ENCODE measurements around the gene TM7SF2. TPM values are rescaled to one million over a fixed set of nuclear protein-coding genes. Genes with fewer than 3 reads are reported as not detected.

The TM7SF2 gene
- total RNA-seq, 1 experiment from 2014 or later, result 74.8 TPM

GRCh38 chr11:65152122-65152521 is 40.5 kb downstream of the TM7SF2 start:
- H3K4me1 ChIP-seq (ENCODE audit: insufficient read depth, low read length), result no peaks in the 10 kb centered on the region
- no peak overlapping the region for H2BK20ac ChIP-seq (ENCODE audit: low read depth, low read length, poor library complexity, severe bottlenecking)
- no peak overlapping the region for H4K5ac ChIP-seq (ENCODE audit: insufficient read length, low read depth, low read length)
- Mint-ChIP-seq H3K4me3 (no peak overlapping the region), H3K36me3 (ENCODE audit: insufficient read depth in 1 of 3, low read depth in 3 of 3) (no peaks in the 10 kb centered on the region), H3K9me3 (peaks cover 3% of the 10 kb centered on the region in 2 experiments; a peak in 3 of 5 replicates), H3K4me1 (peaks cover 5 to 6% of the 10 kb centered on the region in 2 experiments; a peak in 3 of 4 replicates), H3K27me3 (ENCODE audit: low read depth) (peaks cover 12% of the 10 kb centered on the region), H3K27ac (no peak overlapping the region)
- no peak overlapping the region for H3K4ac ChIP-seq (ENCODE audit: low read depth, low read length)
- H3K23ac ChIP-seq (ENCODE audit: insufficient read length, low read depth, low read length), result no peak overlapping the region
- TF ChIP-seq CTCF (conservative IDR thresholded peaks at IDR 0.05), result no peak
- H2BK5ac ChIP-seq (ENCODE audit: insufficient read length, low read length), result no peak overlapping the region
- no peaks in the 10 kb centered on the region for H3K27me3 ChIP-seq (ENCODE audit: insufficient read depth, low read length)
- H4K91ac ChIP-seq (ENCODE audit: insufficient read length, low read depth, low read length), result no peak overlapping the region
- no peak overlapping the region for H3K56ac ChIP-seq (ENCODE audit: insufficient read length, low read depth, low read length)
- H3K23me2 ChIP-seq (ENCODE audit: insufficient read length, low read depth, low read length, poor library complexity, severe bottlenecking), result no peaks in the 10 kb centered on the region
- H2AFZ ChIP-seq (ENCODE audit: low read length), result no peak overlapping the region
- H4K20me1 ChIP-seq (ENCODE audit: control insufficient read depth, insufficient read depth, insufficient read length), result no peaks in the 10 kb centered on the region
- H2BK15ac ChIP-seq (ENCODE audit: low read depth, low read length), result no peak overlapping the region
- no peaks in the 10 kb centered on the region for H3K9me3 ChIP-seq (ENCODE audit: control insufficient read depth, low read depth, low read length)
- no peak overlapping the region for H3K14ac ChIP-seq (ENCODE audit: insufficient read depth, low read length)
- H3K18ac ChIP-seq (ENCODE audit: insufficient read length, low read depth, low read length), result no peak overlapping the region
- no peak for DNase-seq
- H4K8ac ChIP-seq (replicated peaks; ENCODE audit: insufficient read length, low read depth, low read length), result no peak overlapping the region
- H3K27ac ChIP-seq (ENCODE audit: insufficient read length, low read depth, low read length), result no peak overlapping the region
- no peak overlapping the region for H2AK5ac ChIP-seq (ENCODE audit: insufficient read length, low read length)
- no CpG with 5 or more reads among the region's 2 CpGs for WGBS (ENCODE audit: extremely low coverage, insufficient read length, low lambda C conversion rate)
- no peaks in the 10 kb centered on the region for H3K79me2 ChIP-seq (ENCODE audit: insufficient read depth, low read length)
- no peak overlapping the region for H2BK120ac ChIP-seq (ENCODE audit: low read depth, low read length, poor library complexity, severe bottlenecking)
- no peak overlapping the region for H3K4me2 ChIP-seq (ENCODE audit: insufficient read depth, insufficient read length, low read length)
- H3T11ph ChIP-seq (ENCODE audit: low read length), result no peak overlapping the region
- H3K79me1 ChIP-seq (ENCODE audit: insufficient read depth, low read depth, low read length, poor library complexity, severe bottlenecking), result no peaks in the 10 kb centered on the region
- no peak overlapping the region for H3K9ac ChIP-seq (ENCODE audit: extremely low read depth, insufficient read length, low read length)
- no peak overlapping the region for H2BK12ac ChIP-seq (ENCODE audit: insufficient read length, low read depth, low read length)
